ENCODE results near the gene SPOCK1.

DNA sequence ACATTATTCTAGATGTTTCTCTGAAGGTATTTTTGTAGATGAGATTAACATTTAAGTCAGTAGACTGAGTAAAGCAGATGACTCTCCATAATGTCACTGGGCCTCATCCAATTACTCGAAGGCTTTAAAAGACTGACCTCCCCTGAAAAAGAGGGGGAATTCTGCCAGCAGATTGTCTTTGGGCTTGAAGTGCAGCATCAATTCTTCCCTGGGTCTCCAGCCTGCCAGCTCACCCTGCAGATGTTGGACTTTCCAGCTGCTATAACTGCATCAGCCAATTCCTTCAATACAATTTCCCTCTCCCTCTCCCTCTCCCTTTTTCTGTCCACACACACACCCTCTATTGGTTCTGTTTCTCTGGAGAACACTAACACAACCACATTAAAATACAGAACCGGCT, 472.8 kb downstream of the SPOCK1 start:
- TF ChIP-seq, protein P1, sequence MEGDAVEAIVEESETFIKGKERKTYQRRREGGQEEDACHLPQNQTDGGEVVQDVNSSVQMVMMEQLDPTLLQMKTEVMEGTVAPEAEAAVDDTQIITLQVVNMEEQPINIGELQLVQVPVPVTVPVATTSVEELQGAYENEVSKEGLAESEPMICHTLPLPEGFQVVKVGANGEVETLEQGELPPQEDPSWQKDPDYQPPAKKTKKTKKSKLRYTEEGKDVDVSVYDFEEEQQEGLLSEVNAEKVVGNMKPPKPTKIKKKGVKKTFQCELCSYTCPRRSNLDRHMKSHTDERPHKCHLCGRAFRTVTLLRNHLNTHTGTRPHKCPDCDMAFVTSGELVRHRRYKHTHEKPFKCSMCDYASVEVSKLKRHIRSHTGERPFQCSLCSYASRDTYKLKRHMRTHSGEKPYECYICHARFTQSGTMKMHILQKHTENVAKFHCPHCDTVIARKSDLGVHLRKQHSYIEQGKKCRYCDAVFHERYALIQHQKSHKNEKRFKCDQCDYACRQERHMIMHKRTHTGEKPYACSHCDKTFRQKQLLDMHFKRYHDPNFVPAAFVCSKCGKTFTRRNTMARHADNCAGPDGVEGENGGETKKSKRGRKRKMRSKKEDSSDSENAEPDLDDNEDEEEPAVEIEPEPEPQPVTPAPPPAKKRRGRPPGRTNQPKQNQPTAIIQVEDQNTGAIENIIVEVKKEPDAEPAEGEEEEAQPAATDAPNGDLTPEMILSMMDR (conservative IDR thresholded peaks at IDR 0.05; ENCODE audit: low read depth in 2 of 2), result no peak
- TF ChIP-seq, protein P2, sequence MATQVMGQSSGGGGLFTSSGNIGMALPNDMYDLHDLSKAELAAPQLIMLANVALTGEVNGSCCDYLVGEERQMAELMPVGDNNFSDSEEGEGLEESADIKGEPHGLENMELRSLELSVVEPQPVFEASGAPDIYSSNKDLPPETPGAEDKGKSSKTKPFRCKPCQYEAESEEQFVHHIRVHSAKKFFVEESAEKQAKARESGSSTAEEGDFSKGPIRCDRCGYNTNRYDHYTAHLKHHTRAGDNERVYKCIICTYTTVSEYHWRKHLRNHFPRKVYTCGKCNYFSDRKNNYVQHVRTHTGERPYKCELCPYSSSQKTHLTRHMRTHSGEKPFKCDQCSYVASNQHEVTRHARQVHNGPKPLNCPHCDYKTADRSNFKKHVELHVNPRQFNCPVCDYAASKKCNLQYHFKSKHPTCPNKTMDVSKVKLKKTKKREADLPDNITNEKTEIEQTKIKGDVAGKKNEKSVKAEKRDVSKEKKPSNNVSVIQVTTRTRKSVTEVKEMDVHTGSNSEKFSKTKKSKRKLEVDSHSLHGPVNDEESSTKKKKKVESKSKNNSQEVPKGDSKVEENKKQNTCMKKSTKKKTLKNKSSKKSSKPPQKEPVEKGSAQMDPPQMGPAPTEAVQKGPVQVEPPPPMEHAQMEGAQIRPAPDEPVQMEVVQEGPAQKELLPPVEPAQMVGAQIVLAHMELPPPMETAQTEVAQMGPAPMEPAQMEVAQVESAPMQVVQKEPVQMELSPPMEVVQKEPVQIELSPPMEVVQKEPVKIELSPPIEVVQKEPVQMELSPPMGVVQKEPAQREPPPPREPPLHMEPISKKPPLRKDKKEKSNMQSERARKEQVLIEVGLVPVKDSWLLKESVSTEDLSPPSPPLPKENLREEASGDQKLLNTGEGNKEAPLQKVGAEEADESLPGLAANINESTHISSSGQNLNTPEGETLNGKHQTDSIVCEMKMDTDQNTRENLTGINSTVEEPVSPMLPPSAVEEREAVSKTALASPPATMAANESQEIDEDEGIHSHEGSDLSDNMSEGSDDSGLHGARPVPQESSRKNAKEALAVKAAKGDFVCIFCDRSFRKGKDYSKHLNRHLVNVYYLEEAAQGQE (IDR thresholded peaks at IDR 0.05; ENCODE audit: unreplicated experiment), result no peak
- no peak for TF ChIP-seq EZH2phosphoT487 (IDR thresholded peaks at IDR 0.05; ENCODE audit: unreplicated experiment)
- no peak for TF ChIP-seq POLR2AphosphoS5 (IDR thresholded peaks at IDR 0.05; ENCODE audit: low read depth)
- TF ChIP-seq EZH2 (IDR thresholded peaks at IDR 0.05; ENCODE audit: low read depth, unreplicated experiment), result no peak
- TF ChIP-seq ZNF331 (CRISPR knock-in tag; IDR thresholded peaks at IDR 0.05; ENCODE audit: low read depth), result no peak
- no peak for TF ChIP-seq JUNB (IDR thresholded peaks at IDR 0.05; ENCODE audit: unreplicated experiment)
- TF ChIP-seq, protein P3, sequence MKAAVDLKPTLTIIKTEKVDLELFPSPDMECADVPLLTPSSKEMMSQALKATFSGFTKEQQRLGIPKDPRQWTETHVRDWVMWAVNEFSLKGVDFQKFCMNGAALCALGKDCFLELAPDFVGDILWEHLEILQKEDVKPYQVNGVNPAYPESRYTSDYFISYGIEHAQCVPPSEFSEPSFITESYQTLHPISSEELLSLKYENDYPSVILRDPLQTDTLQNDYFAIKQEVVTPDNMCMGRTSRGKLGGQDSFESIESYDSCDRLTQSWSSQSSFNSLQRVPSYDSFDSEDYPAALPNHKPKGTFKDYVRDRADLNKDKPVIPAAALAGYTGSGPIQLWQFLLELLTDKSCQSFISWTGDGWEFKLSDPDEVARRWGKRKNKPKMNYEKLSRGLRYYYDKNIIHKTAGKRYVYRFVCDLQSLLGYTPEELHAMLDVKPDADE (IDR thresholded peaks at IDR 0.05), result no peak
- TF ChIP-seq STAT1 (IDR thresholded peaks at IDR 0.05; ENCODE audit: unreplicated experiment), result no peak
- no peak for TF ChIP-seq CREB1 (CRISPR knock-in tag; IDR thresholded peaks at IDR 0.05; ENCODE audit: low read depth)
- TF ChIP-seq ZNF114 (CRISPR knock-in tag; IDR thresholded peaks at IDR 0.05), result no peak
- TF ChIP-seq, protein P4, sequence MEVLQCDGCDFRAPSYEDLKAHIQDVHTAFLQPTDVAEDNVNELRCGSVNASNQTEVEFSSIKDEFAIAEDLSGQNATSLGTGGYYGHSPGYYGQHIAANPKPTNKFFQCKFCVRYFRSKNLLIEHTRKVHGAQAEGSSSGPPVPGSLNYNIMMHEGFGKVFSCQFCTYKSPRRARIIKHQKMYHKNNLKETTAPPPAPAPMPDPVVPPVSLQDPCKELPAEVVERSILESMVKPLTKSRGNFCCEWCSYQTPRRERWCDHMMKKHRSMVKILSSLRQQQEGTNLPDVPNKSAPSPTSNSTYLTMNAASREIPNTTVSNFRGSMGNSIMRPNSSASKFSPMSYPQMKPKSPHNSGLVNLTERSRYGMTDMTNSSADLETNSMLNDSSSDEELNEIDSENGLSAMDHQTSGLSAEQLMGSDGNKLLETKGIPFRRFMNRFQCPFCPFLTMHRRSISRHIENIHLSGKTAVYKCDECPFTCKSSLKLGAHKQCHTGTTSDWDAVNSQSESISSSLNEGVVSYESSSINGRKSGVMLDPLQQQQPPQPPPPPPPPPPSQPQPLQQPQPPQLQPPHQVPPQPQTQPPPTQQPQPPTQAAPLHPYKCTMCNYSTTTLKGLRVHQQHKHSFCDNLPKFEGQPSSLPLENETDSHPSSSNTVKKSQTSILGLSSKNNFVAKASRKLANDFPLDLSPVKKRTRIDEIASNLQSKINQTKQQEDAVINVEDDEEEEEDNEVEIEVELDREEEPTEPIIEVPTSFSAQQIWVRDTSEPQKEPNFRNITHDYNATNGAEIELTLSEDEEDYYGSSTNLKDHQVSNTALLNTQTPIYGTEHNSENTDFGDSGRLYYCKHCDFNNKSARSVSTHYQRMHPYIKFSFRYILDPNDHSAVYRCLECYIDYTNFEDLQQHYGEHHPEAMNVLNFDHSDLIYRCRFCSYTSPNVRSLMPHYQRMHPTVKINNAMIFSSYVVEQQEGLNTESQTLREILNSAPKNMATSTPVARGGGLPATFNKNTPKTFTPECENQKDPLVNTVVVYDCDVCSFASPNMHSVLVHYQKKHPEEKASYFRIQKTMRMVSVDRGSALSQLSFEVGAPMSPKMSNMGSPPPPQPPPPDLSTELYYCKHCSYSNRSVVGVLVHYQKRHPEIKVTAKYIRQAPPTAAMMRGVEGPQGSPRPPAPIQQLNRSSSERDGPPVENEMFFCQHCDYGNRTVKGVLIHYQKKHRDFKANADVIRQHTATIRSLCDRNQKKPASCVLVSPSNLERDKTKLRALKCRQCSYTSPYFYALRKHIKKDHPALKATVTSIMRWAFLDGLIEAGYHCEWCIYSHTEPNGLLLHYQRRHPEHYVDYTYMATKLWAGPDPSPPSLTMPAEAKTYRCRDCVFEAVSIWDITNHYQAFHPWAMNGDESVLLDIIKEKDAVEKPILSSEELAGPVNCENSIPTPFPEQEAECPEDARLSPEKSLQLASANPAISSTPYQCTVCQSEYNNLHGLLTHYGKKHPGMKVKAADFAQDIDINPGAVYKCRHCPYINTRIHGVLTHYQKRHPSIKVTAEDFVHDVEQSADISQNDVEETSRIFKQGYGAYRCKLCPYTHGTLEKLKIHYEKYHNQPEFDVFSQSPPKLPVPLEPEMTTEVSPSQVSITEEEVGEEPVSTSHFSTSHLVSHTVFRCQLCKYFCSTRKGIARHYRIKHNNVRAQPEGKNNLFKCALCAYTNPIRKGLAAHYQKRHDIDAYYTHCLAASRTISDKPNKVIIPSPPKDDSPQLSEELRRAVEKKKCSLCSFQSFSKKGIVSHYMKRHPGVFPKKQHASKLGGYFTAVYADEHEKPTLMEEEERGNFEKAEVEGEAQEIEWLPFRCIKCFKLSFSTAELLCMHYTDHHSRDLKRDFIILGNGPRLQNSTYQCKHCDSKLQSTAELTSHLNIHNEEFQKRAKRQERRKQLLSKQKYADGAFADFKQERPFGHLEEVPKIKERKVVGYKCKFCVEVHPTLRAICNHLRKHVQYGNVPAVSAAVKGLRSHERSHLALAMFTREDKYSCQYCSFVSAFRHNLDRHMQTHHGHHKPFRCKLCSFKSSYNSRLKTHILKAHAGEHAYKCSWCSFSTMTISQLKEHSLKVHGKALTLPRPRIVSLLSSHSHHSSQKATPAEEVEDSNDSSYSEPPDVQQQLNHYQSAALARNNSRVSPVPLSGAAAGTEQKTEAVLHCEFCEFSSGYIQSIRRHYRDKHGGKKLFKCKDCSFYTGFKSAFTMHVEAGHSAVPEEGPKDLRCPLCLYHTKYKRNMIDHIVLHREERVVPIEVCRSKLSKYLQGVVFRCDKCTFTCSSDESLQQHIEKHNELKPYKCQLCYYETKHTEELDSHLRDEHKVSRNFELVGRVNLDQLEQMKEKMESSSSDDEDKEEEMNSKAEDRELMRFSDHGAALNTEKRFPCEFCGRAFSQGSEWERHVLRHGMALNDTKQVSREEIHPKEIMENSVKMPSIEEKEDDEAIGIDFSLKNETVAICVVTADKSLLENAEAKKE (CRISPR knock-in tag; IDR thresholded peaks at IDR 0.05), result no peak
- TF ChIP-seq NANOG (IDR thresholded peaks at IDR 0.05; ENCODE audit: borderline replicate concordance), result no peak

Data from GM23338 (cell line).